SIG-M5 treated with dmso at 0.1 percent for 504 hours (cell line): ENCODE results near the gene SESN1.

Experiments used
- DNase-seq: peaks from one replicate; lab custom pipeline; 2025; ENCODE audit not compliant: unreplicated experiment; lab: John Stamatoyannopoulos, UW

SESN1 gene

GRCh38 chr6:108941859-108942258 lies 152.8 kb downstream of the SESN1 start:
- no peak for DNase-seq

GRCh38 chr6:108941281-108941680 lies 153.4 kb downstream of the SESN1 start:
- no peak for DNase-seq

- no peak for DNase-seq
Measured at GRCh38 chr6:108940741-108941140, 153.9 kb downstream of the SESN1 start.

- no peak for DNase-seq
Measured at GRCh38 chr6:108937170-108937569, 157.5 kb downstream of the SESN1 start.
